ENCODE results near the gene ANKS1A.

- TF ChIP-seq CTCF (conservative IDR thresholded peaks at IDR 0.05) (no peak), EZH2 (IDR thresholded peaks at IDR 0.05; ENCODE audit: low read depth) (no peak)
Measured at GRCh38 chr6:35139470-35139869, 250.4 kb downstream of the ANKS1A start.

Data from PC-9 (cell line).